ENCODE data around the gene PCBP3.

Gene PCBP3

DNA sequence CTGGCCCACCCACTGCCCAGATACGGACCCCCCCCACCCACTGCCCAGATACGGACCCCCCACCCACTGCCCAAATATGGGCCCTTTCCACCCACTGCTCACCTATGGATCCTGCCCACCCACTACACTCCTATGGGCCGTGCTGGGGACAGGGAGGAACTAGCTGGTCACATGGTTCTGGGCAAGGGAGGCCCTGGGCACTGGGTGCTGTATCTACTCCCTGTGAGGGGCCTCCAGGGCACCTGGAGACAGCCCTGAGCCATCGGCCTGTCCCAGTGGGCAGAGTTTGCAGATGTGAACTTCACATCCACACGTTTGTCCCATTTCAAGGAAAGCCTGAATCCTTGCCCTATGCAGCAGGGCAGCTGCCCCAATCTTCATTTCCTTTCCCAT lies 266.6 kb downstream of the PCBP3 start:
- TF ChIP-seq, protein P1, sequence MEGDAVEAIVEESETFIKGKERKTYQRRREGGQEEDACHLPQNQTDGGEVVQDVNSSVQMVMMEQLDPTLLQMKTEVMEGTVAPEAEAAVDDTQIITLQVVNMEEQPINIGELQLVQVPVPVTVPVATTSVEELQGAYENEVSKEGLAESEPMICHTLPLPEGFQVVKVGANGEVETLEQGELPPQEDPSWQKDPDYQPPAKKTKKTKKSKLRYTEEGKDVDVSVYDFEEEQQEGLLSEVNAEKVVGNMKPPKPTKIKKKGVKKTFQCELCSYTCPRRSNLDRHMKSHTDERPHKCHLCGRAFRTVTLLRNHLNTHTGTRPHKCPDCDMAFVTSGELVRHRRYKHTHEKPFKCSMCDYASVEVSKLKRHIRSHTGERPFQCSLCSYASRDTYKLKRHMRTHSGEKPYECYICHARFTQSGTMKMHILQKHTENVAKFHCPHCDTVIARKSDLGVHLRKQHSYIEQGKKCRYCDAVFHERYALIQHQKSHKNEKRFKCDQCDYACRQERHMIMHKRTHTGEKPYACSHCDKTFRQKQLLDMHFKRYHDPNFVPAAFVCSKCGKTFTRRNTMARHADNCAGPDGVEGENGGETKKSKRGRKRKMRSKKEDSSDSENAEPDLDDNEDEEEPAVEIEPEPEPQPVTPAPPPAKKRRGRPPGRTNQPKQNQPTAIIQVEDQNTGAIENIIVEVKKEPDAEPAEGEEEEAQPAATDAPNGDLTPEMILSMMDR (IDR thresholded peaks at IDR 0.05; ENCODE audit: control extremely low read depth, extremely low read depth, low read depth, missing control alignments): no peak
- DNase-seq (ENCODE audit: extremely low spot score): no peak
- POLR2A ChIA-PET: no interaction called here
- CTCF ChIA-PET: no interaction called here

DNA sequence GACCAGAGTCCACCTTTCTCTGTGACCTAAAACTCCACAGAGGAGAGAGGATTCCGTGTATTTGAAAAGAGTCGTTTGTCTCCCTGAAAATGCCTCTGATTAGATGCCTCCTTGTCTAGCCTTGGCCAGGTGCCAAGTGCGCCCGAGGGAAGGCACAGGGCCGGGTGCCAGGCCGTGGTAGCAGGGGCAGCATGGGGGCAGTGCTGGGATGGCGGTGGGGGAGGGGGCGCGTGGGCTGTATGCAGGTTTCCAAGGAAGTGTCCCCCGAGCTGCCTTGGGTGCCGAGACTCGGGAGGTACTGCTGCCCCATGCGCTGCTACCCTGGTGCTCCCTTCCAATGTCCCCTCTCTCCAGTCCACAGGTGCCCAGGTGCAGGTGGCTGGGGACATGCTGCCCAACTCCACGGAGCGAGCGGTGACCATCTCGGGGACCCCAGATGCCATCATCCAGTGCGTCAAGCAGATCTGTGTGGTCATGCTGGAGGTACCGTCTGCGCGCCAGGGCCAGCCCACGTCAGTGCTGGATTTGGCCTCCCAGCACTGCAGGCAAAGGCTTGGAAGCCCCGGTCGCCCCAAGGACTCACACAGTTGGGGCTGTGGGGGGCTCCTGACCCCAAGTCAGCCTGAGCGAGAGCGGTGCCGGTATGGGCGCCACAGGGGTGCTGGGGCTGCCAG lies 267.2 kb downstream of the PCBP3 start:
- ChIA-PET POLR2A (no interaction called here), CTCF (no interaction called here)
- TF ChIP-seq, protein P1 (IDR thresholded peaks at IDR 0.05; ENCODE audit: control extremely low read depth, extremely low read depth, low read depth, missing control alignments): no peak
- DNase-seq (ENCODE audit: extremely low spot score): no peak

DNA sequence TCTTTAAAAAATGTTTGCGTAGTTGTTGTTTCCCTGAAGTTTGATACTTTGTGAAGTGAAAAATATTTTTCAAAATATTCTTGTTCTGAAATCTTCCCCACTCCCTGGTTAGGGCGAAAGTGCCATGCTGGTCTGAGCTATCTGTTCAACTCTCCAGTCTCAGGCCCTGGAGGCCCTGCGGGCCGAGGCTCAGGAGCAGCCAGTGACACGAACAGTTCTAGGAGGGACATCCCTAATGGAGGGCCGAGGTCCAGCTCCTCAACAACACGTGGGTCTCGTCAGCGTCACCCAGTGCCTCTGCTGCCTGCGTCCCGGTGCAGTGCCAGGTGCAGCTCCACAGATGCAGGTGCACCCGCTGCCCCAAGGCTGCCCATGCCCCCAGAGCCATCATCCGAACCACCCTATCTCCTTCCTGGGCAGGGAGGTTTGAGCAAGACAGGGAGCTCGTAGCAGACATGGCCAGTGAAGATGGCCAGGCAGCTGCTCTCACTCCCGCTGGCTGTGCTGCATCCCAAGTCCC lies 268.3 kb downstream of the PCBP3 start:
- POLR2A ChIA-PET: no interaction called here
- no peak for DNase-seq (ENCODE audit: extremely low spot score)
- TF ChIP-seq, protein P1 (IDR thresholded peaks at IDR 0.05; ENCODE audit: control extremely low read depth, extremely low read depth, low read depth, missing control alignments): no peak
- CTCF ChIA-PET: no interaction called here

DNA sequence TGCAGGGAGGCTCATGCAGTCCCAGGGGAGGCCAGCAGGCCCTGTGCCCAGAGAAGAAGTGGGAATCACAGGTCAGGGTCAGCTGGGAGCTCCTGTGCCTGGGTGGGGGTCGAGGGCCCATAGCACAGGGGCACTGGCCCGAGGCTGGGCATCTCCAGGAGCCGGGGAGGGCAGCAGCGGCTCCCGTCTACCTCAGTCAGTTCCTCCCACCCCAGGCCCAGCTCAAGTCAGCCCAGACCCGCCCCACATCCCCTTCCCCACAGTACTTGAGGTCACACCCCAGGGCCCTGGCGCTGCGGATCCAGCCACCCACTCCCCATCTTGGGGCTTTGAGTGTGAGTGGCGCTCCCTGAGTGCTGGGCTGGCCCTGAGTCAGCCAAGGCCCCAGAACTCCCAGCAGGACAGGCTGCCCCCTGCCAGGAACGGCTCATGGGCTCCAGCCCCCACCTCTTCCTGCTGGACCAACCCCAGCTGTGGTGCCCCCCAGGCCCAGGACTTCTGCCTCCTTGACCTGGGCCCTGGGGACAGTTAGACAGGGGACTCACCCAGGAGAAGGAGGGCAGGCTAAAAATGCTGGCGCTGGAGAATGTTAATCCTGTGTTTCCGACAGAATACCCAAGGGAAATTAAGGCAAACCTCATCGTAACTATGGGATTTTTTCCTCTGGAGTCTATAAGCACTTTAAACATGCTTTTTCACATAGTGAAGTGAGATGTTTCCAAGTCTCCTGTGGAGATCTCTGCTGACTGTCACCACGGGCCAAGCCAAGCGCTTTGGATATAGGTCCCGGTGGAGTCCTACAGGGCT lies 269.3 kb downstream of the PCBP3 start:
- TF ChIP-seq, protein P1 (IDR thresholded peaks at IDR 0.05; ENCODE audit: control extremely low read depth, extremely low read depth, low read depth, missing control alignments): no peak
- ChIA-PET CTCF (no interaction called here), POLR2A (no interaction called here)
- DNase-seq (ENCODE audit: extremely low spot score): no peak

DNA sequence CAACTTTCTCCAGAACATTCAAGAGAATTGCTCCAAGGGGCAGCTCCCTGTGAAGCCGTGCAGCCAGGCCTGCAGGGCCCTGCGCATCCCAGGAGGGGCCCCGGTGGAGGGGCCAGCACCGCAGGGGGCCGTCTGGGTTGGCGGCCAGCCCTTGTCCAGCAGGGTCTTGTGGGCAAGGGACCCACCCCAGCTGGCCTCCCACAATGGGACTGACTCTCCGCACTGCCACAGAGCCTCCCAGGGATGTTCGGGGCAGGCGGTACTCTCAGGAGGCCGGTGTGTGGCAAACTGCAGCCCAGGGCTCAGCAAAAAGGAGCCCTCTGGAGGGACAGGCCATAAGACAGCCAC lies 269.9 kb downstream of the PCBP3 start:
- ChIA-PET POLR2A (no interaction called here), CTCF (no interaction called here)
- TF ChIP-seq, protein P1 (IDR thresholded peaks at IDR 0.05; ENCODE audit: control extremely low read depth, extremely low read depth, low read depth, missing control alignments): no peak
- DNase-seq (ENCODE audit: extremely low spot score): no peak

DNA sequence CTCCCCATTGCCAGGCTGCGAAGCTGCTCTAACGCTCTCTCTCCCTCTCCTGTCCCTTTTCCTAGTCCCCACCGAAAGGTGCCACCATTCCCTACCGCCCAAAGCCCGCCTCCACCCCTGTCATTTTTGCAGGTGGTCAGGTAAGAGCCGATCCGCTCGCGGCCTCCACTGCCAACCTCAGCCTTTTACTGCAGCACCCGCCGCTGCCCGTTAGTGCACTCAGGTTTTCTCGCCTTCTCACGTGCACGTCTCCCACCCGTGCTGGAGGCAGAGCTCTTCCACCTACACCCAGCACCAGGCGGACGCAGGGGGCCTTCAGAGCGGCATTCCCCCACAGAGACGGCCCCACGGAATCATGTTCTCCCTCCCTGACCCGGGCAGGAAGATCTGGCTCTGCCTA lies 270.4 kb downstream of the PCBP3 start:
- ChIA-PET POLR2A (no interaction called here), CTCF (no interaction called here)
- DNase-seq (ENCODE audit: extremely low spot score): no peak
- TF ChIP-seq, protein P1 (IDR thresholded peaks at IDR 0.05; ENCODE audit: control extremely low read depth, extremely low read depth, low read depth, missing control alignments): no peak
